DND-41 (cell line): ENCODE measurements around the gene REST.

ENCODE experiments used
- CTCF ChIP-seq: IDR thresholded peaks from 2 replicates; pipeline ENCODE4 v1.5.1; 2012; ENCODE audit warnings: borderline replicate concordance, low read length, moderate library complexity, mild to moderate bottlenecking; ENCODE audit not compliant: poor library complexity, severe bottlenecking; ENCODE audit errors: extremely low read depth
- EZH2 ChIP-seq: IDR thresholded peaks from 3 replicates; pipeline ENCODE4 v1.6.1; 2012; ENCODE audit warnings: borderline replicate concordance, low read depth, mild to moderate bottlenecking, moderate library complexity, low read length, inconsistent platforms; ENCODE audit not compliant: severe bottlenecking

- TF ChIP-seq CTCF (no peak), EZH2 (no peak)
Measured at GRCh38 chr4:56871371-56871866, 36.3 kb upstream of the REST start.
